Activated T-cell treated with anti-CD3 and anti-CD28 coated beads for 4 hours (primary cell): ENCODE measurements around the gene SGCD.
"Not testable (repeated sequence)": the region's sequence is repeated elsewhere in the genome, so short reads cannot be mapped to it uniquely, and the experiment has no call there.

ENCODE experiments used
- DNase-seq: peaks from one replicate; pipeline ENCODE4 v3.0.0-alpha.2; 2020

The SGCD gene

GRCh38 chr5:156587012-156587411, 260.0 kb downstream of the SGCD start:
- no peak for DNase-seq

GRCh38 chr5:156588306-156588705, 261.3 kb downstream of the SGCD start:
- no peak for DNase-seq

DNA sequence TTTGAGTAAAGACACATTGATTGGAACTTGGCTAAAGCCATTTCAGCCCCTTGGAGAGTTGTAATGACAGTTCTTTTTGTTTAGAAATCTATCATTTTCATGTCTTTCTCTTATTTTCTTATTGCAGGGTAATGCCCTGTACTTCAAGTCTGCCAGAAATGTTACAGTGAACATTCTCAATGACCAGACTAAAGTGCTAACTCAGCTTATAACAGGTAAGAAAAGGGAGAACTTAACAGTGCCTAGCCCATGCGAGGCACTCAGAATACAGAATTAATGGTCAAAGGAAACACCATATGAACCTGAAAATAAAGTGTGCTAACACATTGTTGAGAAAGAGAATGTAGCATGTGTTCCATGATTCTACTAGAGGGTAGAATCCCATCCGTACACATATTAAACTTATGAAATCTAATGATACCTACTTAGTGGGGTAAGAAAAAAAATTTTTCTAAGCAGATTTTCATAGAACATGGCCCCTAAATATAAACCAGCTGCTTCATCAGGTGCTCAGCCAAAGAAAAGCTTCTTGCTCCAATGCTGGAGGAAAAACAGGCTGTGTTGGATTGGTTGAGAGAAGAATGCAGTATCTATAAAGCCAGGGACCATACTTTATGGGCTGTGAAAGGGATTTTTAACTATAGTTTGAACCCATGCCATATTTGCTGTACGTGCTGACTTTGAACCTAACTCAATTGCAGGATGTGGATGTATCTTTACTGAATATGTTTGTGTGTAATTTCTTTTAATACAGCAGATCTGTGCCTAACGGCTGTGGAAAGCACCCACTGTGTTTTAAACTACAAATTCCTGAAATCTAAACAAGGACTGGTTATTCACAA, 262.4 kb downstream of the SGCD start:
- DNase-seq = no peak

DNA sequence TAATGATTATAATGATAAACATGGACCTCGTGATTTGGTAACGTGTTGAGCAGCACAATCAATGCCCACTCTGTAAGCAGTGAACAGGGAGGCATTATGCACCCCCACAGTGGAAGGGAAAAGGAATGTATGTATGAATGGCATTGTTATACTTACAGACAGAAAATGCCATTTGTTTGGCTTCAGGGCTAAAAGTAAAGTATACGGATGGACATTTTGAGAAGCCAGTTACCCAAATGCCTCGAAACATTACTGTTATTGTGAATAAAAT, 262.9 kb downstream of the SGCD start:
- no peak for DNase-seq

DNA sequence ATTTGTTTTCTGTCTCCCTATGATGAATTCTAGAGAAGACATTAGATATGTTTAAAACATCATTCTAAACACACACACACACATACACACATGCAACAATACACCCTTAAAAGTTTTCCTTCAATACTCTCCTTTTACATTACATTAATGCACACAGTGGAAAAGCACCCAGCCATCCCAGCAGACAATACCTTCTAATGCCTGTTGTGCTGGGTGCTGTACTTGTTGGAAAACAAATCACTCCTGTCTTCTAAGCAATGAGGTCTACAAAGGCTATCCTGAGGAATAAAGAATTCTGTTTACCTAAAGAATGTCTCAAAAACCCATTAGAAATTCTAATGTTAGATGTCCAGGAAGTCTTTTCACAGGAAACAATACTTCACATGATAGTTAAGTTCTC, 264.0 kb downstream of the SGCD start:
- DNase-seq = no peak

DNA sequence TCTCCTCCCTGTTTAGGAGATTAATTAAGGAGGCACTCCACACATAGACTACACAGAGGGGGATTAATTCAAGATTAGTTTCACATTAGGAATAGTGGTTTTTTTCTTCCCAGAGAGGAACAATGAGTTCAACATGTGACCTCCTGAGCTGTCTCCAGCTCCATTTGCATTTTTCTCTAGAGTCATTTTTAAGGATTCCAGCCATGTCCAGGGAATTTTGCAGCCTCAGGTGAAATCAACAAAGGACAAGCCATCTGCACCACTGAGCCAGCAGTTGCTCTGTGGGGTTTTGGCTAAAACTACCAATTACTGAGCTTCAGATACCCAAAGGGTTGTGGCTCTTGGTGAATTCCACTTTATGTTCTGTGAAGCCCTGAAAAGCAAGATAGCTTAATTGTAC, 264.7 kb downstream of the SGCD start:
- DNase-seq = no peak

DNA sequence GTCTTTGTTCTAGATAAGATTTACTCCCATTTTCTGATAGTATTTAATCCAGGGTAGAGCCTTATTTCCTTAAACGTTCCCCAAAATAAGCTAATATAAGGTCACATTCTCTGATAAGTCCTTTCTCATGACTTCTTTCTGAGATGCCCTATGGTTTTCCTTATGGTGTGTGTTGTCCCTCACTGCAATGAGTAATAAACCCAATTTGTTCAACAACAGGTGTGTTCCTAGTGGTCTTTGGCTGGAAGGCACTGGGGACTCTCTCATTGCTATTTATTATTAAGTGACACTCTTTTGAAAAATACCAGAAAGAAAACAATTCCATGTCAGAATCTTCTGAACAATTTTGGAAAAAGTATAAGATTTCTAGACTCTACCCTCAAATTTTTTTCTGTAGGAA, 266.6 kb downstream of the SGCD start:
- no peak for DNase-seq

GRCh38 chr5:156594406-156594805, 267.4 kb downstream of the SGCD start:
- DNase-seq = no peak

- no peak for DNase-seq
Observed at GRCh38 chr5:156595132-156595787, 268.3 kb downstream of the SGCD start.

DNA sequence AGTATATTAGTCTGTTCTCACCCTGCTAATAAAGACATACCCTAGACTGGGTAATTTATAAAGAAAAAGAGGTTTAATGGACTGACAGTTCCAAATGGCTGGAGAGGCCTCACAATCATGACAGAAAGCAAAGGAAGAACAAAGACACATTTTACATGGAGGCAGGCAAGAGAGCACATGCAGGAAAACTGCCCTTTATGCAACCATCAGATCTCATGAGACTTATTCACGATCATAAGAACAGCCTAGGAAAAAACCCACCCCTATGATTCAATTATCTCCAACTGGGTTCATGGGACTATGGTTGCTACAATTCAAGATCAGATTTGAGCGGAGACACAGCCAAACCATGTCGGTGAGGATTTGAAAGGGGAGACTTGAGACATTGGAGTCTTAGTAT, 270.3 kb downstream of the SGCD start:
- DNase-seq = no peak

- no peak for DNase-seq
Observed at GRCh38 chr5:156598964-156599363, 272.0 kb downstream of the SGCD start.

- DNase-seq = not testable (repeated sequence)
Observed at GRCh38 chr5:156610582-156610981, 283.6 kb downstream of the SGCD start.

GRCh38 chr5:156615901-156616300, 288.9 kb downstream of the SGCD start:
- no peak for DNase-seq

GRCh38 chr5:156617426-156617825, 290.5 kb downstream of the SGCD start:
- no peak for DNase-seq

DNA sequence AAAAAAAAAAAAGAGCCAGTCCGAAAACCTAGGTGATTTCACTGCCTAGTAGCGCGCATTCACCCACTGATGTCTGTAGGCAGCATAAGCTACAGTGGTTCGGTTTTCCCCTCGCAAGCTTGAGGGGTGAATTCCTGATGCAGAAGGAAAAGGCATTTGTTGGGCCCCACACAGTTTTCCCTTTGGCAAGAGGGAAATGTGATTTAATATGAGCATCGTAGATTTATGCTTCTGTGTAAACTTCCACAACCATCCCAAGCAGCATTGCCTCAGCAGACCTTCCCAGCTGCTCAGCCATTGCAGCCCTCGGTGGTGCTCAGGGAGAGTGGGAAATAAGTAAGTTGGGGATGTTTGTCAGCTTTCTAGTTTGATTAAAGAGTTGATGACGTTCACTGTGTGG, 291.6 kb downstream of the SGCD start:
- no peak for DNase-seq

DNA sequence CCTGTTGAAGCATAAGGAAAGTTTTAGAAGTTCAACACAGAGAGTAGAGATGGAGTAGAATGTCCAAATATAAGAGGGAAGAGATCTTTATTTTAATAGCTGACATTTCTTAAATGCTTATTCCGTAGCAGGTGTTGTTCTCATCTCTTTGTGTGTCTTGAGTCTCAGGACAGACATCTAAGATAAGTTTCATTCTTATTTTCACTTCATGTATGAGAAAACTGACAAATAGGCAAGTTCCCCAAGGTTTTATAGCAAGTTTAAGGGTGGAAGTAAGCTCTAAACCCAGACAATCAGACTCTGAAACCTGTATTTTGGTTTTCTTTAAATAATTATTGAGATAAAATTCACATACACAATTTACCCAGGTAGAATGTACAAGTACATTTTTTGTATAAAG, 294.8 kb downstream of the SGCD start:
- DNase-seq = no peak

GRCh38 chr5:156623381-156624040, 296.5 kb downstream of the SGCD start:
- DNase-seq = no peak

DNA sequence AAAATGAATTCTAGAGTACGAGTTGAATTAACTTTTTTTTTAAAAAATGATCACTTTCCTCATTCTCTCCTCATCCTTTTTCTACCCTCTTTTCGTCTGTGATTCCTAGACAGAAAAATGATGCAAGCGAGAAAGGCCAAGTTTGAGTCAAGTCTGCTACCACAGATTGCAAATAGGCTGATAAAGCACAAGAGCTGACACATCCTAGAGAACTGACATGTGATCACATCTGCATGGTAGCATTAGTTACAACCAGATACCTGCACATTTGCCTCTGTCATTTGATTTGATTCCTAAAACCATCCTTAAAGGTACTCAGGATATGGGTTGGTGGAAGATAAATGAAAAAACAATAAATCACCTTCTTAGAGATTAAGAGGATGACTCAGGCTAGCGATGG, 297.7 kb downstream of the SGCD start:
- DNase-seq = no peak

- DNase-seq = no peak
Observed at GRCh38 chr5:156628421-156628820, 301.5 kb downstream of the SGCD start.

GRCh38 chr5:156631005-156631404, 304.0 kb downstream of the SGCD start:
- no peak for DNase-seq

- no peak for DNase-seq
Observed at GRCh38 chr5:156634301-156634700, 307.3 kb downstream of the SGCD start.

- DNase-seq = no peak
Observed at GRCh38 chr5:156640691-156641241, 313.8 kb downstream of the SGCD start.

DNA sequence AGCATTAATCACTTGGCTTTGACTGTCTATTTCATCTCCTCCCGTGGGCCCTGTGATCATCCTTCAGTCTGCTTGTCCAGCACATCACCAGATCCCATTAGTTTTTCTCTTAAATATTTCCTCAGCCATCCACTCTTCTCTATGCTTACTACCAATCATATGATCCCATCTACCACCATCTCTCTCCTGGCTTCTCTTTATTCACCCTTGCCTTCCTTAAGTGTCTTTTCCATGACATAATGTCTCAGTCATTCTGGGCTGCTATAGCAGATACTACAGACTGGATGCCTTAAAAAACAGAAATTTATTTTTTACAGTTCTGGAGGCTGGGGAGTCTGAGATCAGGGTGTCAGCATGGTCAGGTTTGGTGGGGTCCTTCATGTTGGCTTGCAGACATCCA, 314.7 kb downstream of the SGCD start:
- DNase-seq = no peak

GRCh38 chr5:156647034-156647451, 320.1 kb downstream of the SGCD start:
- DNase-seq = no peak
